IPS DF 4.7 (cell line): ENCODE results near the gene C1orf87.

ENCODE experiments used
- DNase-seq: peaks from one replicate; pipeline ENCODE4 v3.0.0-alpha.2; 2013; ENCODE audit warnings: low spot score; ENCODE audit errors: extremely low read depth

Gene C1orf87

GRCh38 chr1:60073605-60074278 is at the start of gene C1orf87:
Gene C1orf87, minus strand, starts transcription at chr1:60073770. Its CDS starts 1,127 bp downstream, at chr1:60072643.
- DNase-seq = peak; percentile 16

- no peak for DNase-seq
Observed at GRCh38 chr1:60118085-60118484, 44.5 kb upstream of the C1orf87 start.

- DNase-seq = no peak
Observed at GRCh38 chr1:60114745-60115318, 41.3 kb upstream of the C1orf87 start.

GRCh38 chr1:60113596-60113995 is 40.0 kb upstream of the C1orf87 start:
- DNase-seq = no peak

- DNase-seq = no peak
Observed at GRCh38 chr1:60113028-60113427, 39.5 kb upstream of the C1orf87 start.

- DNase-seq = no peak
Observed at GRCh38 chr1:60111716-60112115, 38.1 kb upstream of the C1orf87 start.

GRCh38 chr1:60111118-60111517 is 37.5 kb upstream of the C1orf87 start:
- DNase-seq = no peak

GRCh38 chr1:60108196-60108595 is 34.6 kb upstream of the C1orf87 start:
- no peak for DNase-seq

GRCh38 chr1:60103186-60103585 is 29.6 kb upstream of the C1orf87 start:
- no peak for DNase-seq

GRCh38 chr1:60102267-60103061 is 28.9 kb upstream of the C1orf87 start:
- no peak for DNase-seq

- DNase-seq = no peak
Observed at GRCh38 chr1:60101516-60101915, 27.9 kb upstream of the C1orf87 start.

- DNase-seq = no peak
Observed at GRCh38 chr1:60091195-60091715, 17.7 kb upstream of the C1orf87 start.

- DNase-seq = no peak
Observed at GRCh38 chr1:60090655-60091054, 17.1 kb upstream of the C1orf87 start.

- no peak for DNase-seq
Observed at GRCh38 chr1:60088620-60089155, 15.1 kb upstream of the C1orf87 start.

GRCh38 chr1:60087681-60088080 is 14.1 kb upstream of the C1orf87 start:
- DNase-seq = no peak

- no peak for DNase-seq
Observed at GRCh38 chr1:60078182-60078581, 4.6 kb upstream of the C1orf87 start.

- no peak for DNase-seq
Observed at GRCh38 chr1:60071296-60071695, 2.3 kb downstream of the C1orf87 start.

GRCh38 chr1:60069691-60070090 is 3.9 kb downstream of the C1orf87 start:
- DNase-seq = no peak

GRCh38 chr1:60068393-60069045 is 5.1 kb downstream of the C1orf87 start:
- DNase-seq = no peak

- no peak for DNase-seq
Observed at GRCh38 chr1:60066001-60066400, 7.6 kb downstream of the C1orf87 start.

- DNase-seq = no peak
Observed at GRCh38 chr1:60065199-60065598, 8.4 kb downstream of the C1orf87 start.
